ELR (cell line): ENCODE measurements around the gene ZNF493.

Experiments
- DNase-seq: peaks from one replicate; pipeline ENCODE4 v3.0.0-alpha.2; 2015; ENCODE audit warnings: low read depth

ZNF493 gene

DNA sequence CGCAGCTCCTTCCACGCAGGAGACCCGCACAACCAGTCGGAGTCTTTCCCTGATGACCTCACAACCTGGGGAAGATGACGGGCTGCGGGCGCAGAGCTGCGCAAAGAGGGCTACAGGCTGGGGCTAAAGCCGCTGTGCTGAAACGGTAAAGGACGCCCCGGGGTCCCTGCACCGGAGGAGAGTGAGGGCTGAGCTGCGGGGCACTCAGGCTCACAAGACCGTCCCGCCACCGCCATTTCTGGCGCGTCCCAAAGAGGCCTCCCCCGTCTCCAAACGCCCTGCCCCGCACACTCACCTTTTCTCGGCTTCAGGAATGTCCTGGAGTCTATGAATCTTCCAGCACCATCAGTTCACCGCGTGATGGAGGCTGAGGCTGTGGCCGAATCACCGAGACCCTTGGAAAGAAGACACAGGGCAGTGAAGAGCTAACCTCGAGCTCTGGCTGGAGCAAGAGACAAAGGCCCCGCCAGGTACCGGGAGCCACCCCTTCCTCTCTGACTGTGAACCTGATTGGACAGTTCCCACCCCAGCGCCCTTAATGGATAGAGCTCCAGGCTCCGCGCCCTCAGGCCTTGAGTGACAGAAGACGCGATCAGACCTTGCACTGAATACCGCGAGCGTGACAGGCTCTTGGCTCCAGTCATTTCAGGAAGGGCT lies 66.6 kb downstream of the ZNF493 start:
- no peak for DNase-seq

DNA sequence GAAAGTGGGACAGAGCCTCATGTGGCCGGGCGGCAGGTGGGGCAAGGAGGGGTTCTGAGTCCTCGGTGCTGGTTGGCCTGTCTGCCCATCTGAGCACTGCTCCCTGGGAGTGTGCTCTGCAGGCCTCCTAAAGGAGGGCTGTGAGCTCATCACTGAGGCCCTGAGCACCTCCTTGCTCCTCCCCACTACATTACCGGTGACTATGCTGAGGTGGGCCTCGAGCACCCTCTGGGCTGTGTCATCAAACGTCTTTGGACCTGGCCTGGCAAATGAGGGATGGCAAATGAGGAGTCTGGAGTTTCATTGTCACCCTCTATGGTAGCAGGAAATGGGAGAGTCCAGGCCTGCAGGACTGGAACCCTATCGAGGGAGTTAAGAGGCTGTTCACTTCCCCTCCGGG lies 69.7 kb downstream of the ZNF493 start:
- no peak for DNase-seq

DNA sequence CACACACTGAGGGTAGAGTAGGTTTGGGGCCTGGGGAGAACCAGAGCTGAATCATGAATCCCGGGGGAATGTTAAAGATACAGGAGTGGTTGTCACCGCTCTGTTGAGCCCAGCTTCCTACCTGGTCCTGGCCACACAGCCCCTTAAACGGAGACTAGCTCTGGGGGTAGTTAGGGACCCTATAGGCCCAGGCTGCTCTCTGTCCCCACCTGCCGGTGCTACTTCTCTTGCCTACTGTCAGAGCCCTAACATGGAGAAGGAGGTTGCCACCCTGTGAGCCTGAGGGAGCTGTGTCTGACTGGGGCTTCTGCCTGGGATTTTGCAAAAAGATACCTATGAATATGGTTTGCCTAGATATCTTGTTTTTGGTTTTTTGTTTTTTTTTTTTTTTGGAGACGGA lies 71.9 kb downstream of the ZNF493 start:
- no peak for DNase-seq

DNA sequence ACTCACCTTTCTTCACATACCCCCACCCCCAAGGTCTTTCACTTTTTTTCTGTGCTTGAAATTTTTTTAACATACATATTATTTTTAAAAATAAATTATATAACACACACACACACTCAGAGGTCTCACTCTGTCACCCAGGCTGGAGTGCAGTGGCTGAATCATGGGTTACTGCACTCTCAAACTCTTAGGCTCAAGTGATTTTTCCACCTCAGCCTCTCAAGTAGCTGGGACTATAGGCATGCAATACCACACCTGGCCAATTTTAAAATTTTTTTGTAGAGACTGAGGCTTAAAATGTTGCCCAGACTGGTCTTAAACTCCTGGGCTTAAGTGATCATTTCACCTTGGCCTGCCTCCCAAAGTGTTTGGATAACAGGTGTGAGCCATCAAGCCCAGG lies 75.6 kb downstream of the ZNF493 start:
- no peak for DNase-seq

DNA sequence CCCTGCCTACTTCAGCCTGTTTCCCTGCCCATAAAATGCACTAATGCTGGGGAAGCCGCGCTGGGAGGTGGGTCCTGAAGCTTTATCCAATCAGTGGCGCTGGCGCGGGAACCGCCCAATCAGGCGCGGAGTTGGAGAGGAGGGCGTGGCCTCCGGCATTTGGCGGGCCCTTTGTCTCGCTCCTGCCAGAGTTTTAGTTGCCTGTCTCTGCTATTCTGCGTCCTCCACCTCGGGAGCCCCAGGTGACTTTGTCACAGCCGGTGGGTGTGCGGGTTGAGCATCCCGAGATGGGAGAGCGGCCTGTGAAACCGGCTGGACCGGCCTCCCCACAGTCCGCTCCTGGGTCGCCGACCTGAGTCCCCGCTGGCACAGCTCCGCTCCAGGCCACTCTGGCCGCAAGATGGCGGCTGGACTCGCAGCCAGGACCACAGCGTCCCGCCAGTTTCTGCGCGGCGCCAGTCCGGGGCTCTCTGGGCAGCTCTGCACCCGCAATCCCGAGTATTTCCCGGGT lies 77.8 kb downstream of the ZNF493 start:
- no peak for DNase-seq
